IPS-NIHi7 (cell line): ENCODE data around the gene OR51B2.
"Not testable (repeated sequence)": the region's sequence is repeated elsewhere in the genome, so short reads cannot be mapped to it uniquely, and the experiment has no call there.

Experiments used
- DNase-seq: peaks from one replicate; pipeline ENCODE4 v3.0.0; 2012; ENCODE audit warnings: mixed read lengths; ENCODE audit errors: extremely low spot score

Gene OR51B2

GRCh38 chr11:5313326-5314023, 10.6 kb downstream of the OR51B2 start:
- DNase-seq = not testable (repeated sequence)

GRCh38 chr11:5310423-5310822, 13.7 kb downstream of the OR51B2 start:
- no peak for DNase-seq

- no peak for DNase-seq
Observed at GRCh38 chr11:5307256-5308019, 16.7 kb downstream of the OR51B2 start.

GRCh38 chr11:5304046-5304445, 20.1 kb downstream of the OR51B2 start:
- DNase-seq = no peak

GRCh38 chr11:5303626-5304025, 20.5 kb downstream of the OR51B2 start:
- no peak for DNase-seq

- no peak for DNase-seq
Observed at GRCh38 chr11:5301846-5302245, 22.3 kb downstream of the OR51B2 start, which contains the start of gene OR51B4. TSS of gene OR51B4 (minus strand) at chr11:5301946. CDS start at chr11:5301946, 0 bp downstream.

GRCh38 chr11:5300251-5300650, 23.8 kb downstream of the OR51B2 start:
- DNase-seq = no peak

GRCh38 chr11:5298451-5298850, 25.6 kb downstream of the OR51B2 start:
- no peak for DNase-seq

GRCh38 chr11:5297721-5298323, 26.3 kb downstream of the OR51B2 start:
- DNase-seq = no peak

GRCh38 chr11:5294342-5294995, 29.6 kb downstream of the OR51B2 start:
- not testable (repeated sequence) for DNase-seq

GRCh38 chr11:5293028-5293427, 31.1 kb downstream of the OR51B2 start:
- no peak for DNase-seq

- DNase-seq = peak; percentile 53
Observed at GRCh38 chr11:5291207-5291838, 32.8 kb downstream of the OR51B2 start.

GRCh38 chr11:5290106-5290505, 34.0 kb downstream of the OR51B2 start:
- DNase-seq = no peak

- DNase-seq = no peak
Observed at GRCh38 chr11:5289696-5290095, 34.4 kb downstream of the OR51B2 start.

GRCh38 chr11:5288906-5289550, 35.1 kb downstream of the OR51B2 start:
- DNase-seq = no peak

GRCh38 chr11:5288108-5288905, 35.8 kb downstream of the OR51B2 start:
- DNase-seq = no peak

- DNase-seq = no peak
Observed at GRCh38 chr11:5286901-5287300, 37.2 kb downstream of the OR51B2 start.

- DNase-seq = no peak
Observed at GRCh38 chr11:5286351-5286750, 37.7 kb downstream of the OR51B2 start.

- no peak for DNase-seq
Observed at GRCh38 chr11:5285703-5286340, 38.3 kb downstream of the OR51B2 start.

- no peak for DNase-seq
Observed at GRCh38 chr11:5284637-5285036, 39.5 kb downstream of the OR51B2 start.
